Lung (tissue), 12 donors: Measurements from ENCODE around the gene CA5A. TPM values are rescaled to one million over a fixed set of nuclear protein-coding genes. Genes with fewer than 3 reads are reported as not detected.

Experiments
- ATAC-seq: fragments of 200-7000 bp; cut with Tn5 transposase; one replicate; pipeline ENCODE4 v1.9.1; 2020; ENCODE audit warnings: moderate number of reproducible peaks; ENCODE audit not compliant: insufficient read depth, low FRiP score
- DNase-seq, 3 donors: peaks; one replicate each; pipeline ENCODE4 v3.0.0-alpha.2; 2013 to 2017
- H3K27ac ChIP-seq, 2 donors: one replicate each; pipeline ENCODE4 v1.5.1; 2013; ENCODE audit warnings: mild to moderate bottlenecking in 2 of 2, moderate library complexity in 2 of 2, control low read depth in 1 of 2, inconsistent platforms in 1 of 2, low read depth in 1 of 2, low read length in 1 of 2
- H3K27me3 ChIP-seq, 3 donors: one replicate each; pipeline ENCODE4 v1.5.1; 2013; ENCODE audit warnings: low read length in 2 of 3; ENCODE audit not compliant: control insufficient read depth in 3 of 3, insufficient read depth in 3 of 3
- H3K36me3 ChIP-seq, 4 donors: one replicate each; pipeline ENCODE4 v1.5.1; 2013; ENCODE audit warnings: low read length in 4 of 4, mild to moderate bottlenecking in 1 of 4, moderate library complexity in 1 of 4; ENCODE audit not compliant: control insufficient read depth in 4 of 4, insufficient read depth in 4 of 4
- H3K4me1 ChIP-seq, 5 donors: one replicate each; pipeline ENCODE4 v1.5.1; 2013; ENCODE audit warnings: low read length in 5 of 5, mild to moderate bottlenecking in 2 of 5, moderate library complexity in 1 of 5; ENCODE audit not compliant: control insufficient read depth in 5 of 5, insufficient read depth in 5 of 5
- H3K4me3 ChIP-seq: one replicate; pipeline ENCODE4 v1.5.1; 2013; ENCODE audit warnings: mild to moderate bottlenecking, control low read depth, moderate library complexity
- H3K9ac ChIP-seq, 2 donors: one replicate each; pipeline ENCODE4 v1.5.1; 2013; ENCODE audit warnings: low read length in 2 of 2, control low read depth in 1 of 2; ENCODE audit not compliant: insufficient read depth in 1 of 2
- H3K9me3 ChIP-seq, 4 donors: one replicate each; pipeline ENCODE4 v1.5.1; 2013; ENCODE audit warnings: low read length in 3 of 4, mild to moderate bottlenecking in 1 of 4, moderate library complexity in 1 of 4; ENCODE audit not compliant: control insufficient read depth in 4 of 4, insufficient read depth in 3 of 4
- CTCF ChIP-seq: IDR thresholded peaks from 2 replicates; pipeline ENCODE4 v1.5.1; 2012; ENCODE audit warnings: mild to moderate bottlenecking; ENCODE audit errors: control extremely low read depth, extremely low read depth
- WGBS, 2 donors: extraction: QIAGEN DNeasy Blood & Tissue Kit; methylation state at CpG; one replicate each; pipeline ENCODE4 v1.1.7; 2013; 5-methylcytosine and 5-hydroxymethylcytosine counted together
- polyA plus RNA-seq, 2 donors: library from polyadenylated mRNA; stranded (reverse); fragments of 200-250 nt; gene quantifications; one replicate each; pipeline ENCODE4 v1.2.1, GENCODE V29; 2013
- total RNA-seq, 2 donors: library from RNA; depleted of rRNA in 1 of 2; stranded (reverse); fragments of >200 nt in 1 of 2; gene quantifications; one replicate each; pipeline ENCODE4 v1.2.1, GENCODE V29; 2014 to 2021
- donor health status: control.
- donor health status: control.
- donor health status: Bipolar disorder and iron deficiency.
- donor health status: healthy.
- donor health status: DM: yes; HTN: yes; CAD: no.

The CA5A gene
- total and polyA plus RNA-seq, 4 donors: 0.03 to 0.63 (median 0.14) TPM; not detected in 1

GRCh38 chr16:87950765-87951551 lies 14.6 kb upstream of the CA5A start, which contains the start of gene BANP:
BANP (plus strand) TSS chr16:87951434; CDS start chr16:87975116, 23,682 bp downstream.
- peak; percentile 97 for ATAC-seq
- Histone ChIP-seq H3K9me3 (no peaks in the 10 kb centered on the region), H3K36me3 (peaks cover 0 to 9% (median 2%) of the 10 kb centered on the region in 4 donors), H3K27ac (peak within 1 kb of the TSS; percentile 95 to 99), H3K27me3 (no peaks in the 10 kb centered on the region), H3K4me1 (peaks cover 2 to 25% (median 15%) of the 10 kb centered on the region in 5 donors), H3K4me3 (peak within 1 kb of the TSS; percentile 75), H3K9ac (peak within 1 kb of the TSS; percentile 93 to 99)
- peak; percentile 97 to 99 (median 99) for DNase-seq
- TF ChIP-seq CTCF: peak; percentile 4
- 0 to 1% methylated on average over 64 to 73 of the region's 73 CpGs for WGBS, 2 donors

DNA sequence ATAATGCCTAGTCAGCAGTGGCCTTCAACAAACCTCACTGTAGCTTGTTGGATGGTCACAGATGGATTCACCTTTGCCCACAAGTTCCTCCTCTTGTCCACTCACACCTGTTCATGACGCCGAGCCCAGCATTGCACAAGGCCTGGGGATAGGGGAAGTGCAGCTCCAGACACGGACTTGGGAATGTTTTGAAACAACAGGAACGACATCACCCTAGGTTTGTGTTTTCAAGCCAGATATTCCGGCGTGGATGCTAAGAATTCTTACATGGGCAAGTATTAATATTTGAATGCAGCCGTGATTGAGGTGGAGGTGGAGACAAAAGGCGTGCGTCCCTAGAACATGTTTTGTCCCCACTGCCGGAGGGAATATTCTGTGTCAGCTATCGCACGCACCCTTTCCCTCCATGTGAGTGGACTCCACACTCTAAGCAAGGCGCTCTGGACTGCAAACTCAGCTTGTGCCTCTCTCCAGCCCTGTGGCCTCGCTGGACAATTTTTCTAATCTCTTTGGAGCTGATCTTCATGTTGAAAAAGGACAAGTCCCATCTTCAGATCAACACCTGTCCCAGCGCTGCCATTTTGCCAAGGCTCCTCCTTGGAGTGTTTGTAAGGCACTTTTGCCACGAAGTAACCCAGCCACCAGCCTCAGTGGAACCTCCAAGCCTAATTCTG lies 12.9 kb upstream of the CA5A start:
- Histone ChIP-seq H3K9ac (no peak overlapping the region), H3K27ac (no peak overlapping the region), H3K36me3 (peaks cover 0 to 9% (median 0%) of the 10 kb centered on the region in 4 donors), H3K4me3 (no peak overlapping the region), H3K9me3 (no peaks in the 10 kb centered on the region), H3K27me3 (no peaks in the 10 kb centered on the region), H3K4me1 (peaks cover 0 to 14% (median 11%) of the 10 kb centered on the region in 5 donors)
- TF ChIP-seq CTCF: no peak
- no peak for DNase-seq
- ATAC-seq: no peak
- whole genome bisulfite sequencing, 2 donors: 74 to 83% methylated on average over 16 of the region's 16 CpGs

DNA sequence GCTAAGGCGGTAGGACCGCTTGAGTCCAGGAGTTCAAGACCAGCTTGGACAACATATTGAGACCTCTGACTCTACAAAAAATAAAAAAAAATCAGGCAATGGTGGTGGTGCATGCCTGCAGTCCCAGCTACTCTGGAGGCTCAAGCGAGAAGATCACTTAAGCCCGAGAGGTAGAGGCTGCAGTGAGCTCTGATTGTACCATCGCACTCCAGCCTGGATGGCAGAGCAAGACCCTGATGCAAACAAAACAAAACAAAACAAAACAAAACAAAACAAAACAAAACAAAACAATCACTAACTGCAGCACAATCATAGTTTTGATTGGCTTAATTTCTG lies 12.4 kb upstream of the CA5A start:
- 95 to 99% methylated on average over 5 of the region's 5 CpGs for WGBS, 2 donors
- H3K4me3 ChIP-seq: no peak overlapping the region
- no peaks in the 10 kb centered on the region for H3K9me3 ChIP-seq
- peaks cover 0 to 7% (median 0%) of the 10 kb centered on the region in 4 donors for H3K36me3 ChIP-seq
- DNase-seq: no peak
- H3K4me1 ChIP-seq: peaks cover 0 to 12% (median 8%) of the 10 kb centered on the region in 5 donors
- H3K27me3 ChIP-seq: no peaks in the 10 kb centered on the region
- ATAC-seq: no peak
- no peak overlapping the region for H3K27ac ChIP-seq
- H3K9ac ChIP-seq: no peak overlapping the region
- no peak for TF ChIP-seq CTCF
